Left lung (tissue), 10 donors: ENCODE data around the gene UBL4A. TPM values are rescaled to one million over a fixed set of nuclear protein-coding genes. Genes with fewer than 3 reads are reported as not detected.

ENCODE experiments used
- ATAC-seq: fragments of 200-7000 bp; cut with Tn5 transposase; one replicate; pipeline ENCODE4 v1.9.1; 2020; ENCODE audit warnings: moderate library complexity
- DNase-seq, 4 donors: peaks; one replicate each; pipeline ENCODE4 v3.0.0-alpha.2; 2013 to 2020
- H3K27ac ChIP-seq, 2 donors: fragments of 200-600 bp; sonication (generic) in 1 of 2; one replicate each; pipeline versions ENCODE4 v1.5.0 to v1.8.0; 2020 to 2021
- H3K27me3 ChIP-seq, 2 donors: fragments of 200-600 bp; sonication (generic) in 1 of 2; one replicate each; pipeline versions ENCODE4 v1.5.0 to v1.8.0; 2020 to 2021
- H3K36me3 ChIP-seq, 2 donors: fragments of 200-600 bp; sonication (generic) in 1 of 2; one replicate each; pipeline versions ENCODE4 v1.5.0 to v1.8.0; 2020 to 2021
- H3K4me1 ChIP-seq, 2 donors: fragments of 200-600 bp; one replicate each; pipeline ENCODE4 v1.8.0; 2021
- H3K4me3 ChIP-seq, 2 donors: fragments of 200-600 bp; sonication (generic) in 1 of 2; one replicate each; pipeline versions ENCODE4 v1.5.0 to v1.8.0; 2020 to 2021; ENCODE audit warnings: mild to moderate bottlenecking in 1 of 2
- H3K9me3 ChIP-seq, 2 donors: fragments of 200-600 bp; sonication (generic) in 1 of 2; one replicate each; pipeline versions ENCODE4 v1.5.0 to v1.8.0; 2020 to 2021
- intact Hi-C, 2 donors: fragments of 100-400 bp; cut with DNase I; formaldehyde crosslinking; loops; one replicate each; pipeline versions ENCODE4 v1.11.2 to v1.14.2; 2022
- polyA plus RNA-seq, 6 donors: library from polyadenylated mRNA; unstranded; fragments of 120-200 nt; gene quantifications; one replicate each; pipeline ENCODE4 v1.2.1, GENCODE V29; 2013; ENCODE audit not compliant: insufficient read length in 6 of 6
- total RNA-seq, 2 donors: library from RNA; stranded (reverse); fragmentation: NEBNext Ultra II Directional; extraction: Animal tissue kit (Norgen Biotek cat#: 25700); gene quantifications; one replicate each; pipeline ENCODE4 v1.2.1, GENCODE V29; 2021
- TF ChIP-seq, protein P1 (sequence below), 2 donors: fragments of 200-600 bp; sonication (generic) in 1 of 2; IDR thresholded peaks; one replicate each; pipeline versions ENCODE4 v1.5.0 to v1.8.0; 2021; ENCODE audit warnings: antibody characterized with exemption in 2 of 2
- donor health status: DM: no; HTN: yes; CAD: no.
- donor health status: DM: no; HTN: no; CAD: no.

UBL4A gene
- total and polyA plus RNA-seq, 8 donors = 24.7 to 37.9 (median 29.1) TPM

- H3K4me3 ChIP-seq = peak within 1 kb of the TSS; percentile 48 to 59
- TF ChIP-seq, protein P1, sequence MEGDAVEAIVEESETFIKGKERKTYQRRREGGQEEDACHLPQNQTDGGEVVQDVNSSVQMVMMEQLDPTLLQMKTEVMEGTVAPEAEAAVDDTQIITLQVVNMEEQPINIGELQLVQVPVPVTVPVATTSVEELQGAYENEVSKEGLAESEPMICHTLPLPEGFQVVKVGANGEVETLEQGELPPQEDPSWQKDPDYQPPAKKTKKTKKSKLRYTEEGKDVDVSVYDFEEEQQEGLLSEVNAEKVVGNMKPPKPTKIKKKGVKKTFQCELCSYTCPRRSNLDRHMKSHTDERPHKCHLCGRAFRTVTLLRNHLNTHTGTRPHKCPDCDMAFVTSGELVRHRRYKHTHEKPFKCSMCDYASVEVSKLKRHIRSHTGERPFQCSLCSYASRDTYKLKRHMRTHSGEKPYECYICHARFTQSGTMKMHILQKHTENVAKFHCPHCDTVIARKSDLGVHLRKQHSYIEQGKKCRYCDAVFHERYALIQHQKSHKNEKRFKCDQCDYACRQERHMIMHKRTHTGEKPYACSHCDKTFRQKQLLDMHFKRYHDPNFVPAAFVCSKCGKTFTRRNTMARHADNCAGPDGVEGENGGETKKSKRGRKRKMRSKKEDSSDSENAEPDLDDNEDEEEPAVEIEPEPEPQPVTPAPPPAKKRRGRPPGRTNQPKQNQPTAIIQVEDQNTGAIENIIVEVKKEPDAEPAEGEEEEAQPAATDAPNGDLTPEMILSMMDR (IDR thresholded peaks at IDR 0.05) = no peak
- peak within 1 kb of the TSS; percentile 86 to 91 for H3K27ac ChIP-seq
- H3K4me1 ChIP-seq = peaks cover 0 to 5% of the 10 kb centered on the region in 2 donors
- H3K9me3 ChIP-seq = no peaks in the 10 kb centered on the region
- DNase-seq (peak in 3 of 4 donors; percentile 94 to 96 (median 96)), ATAC-seq (peak; percentile 96)
- intact Hi-C loops = no loop called here
- H3K36me3 ChIP-seq = no peaks in the 10 kb centered on the region
- no peaks in the 10 kb centered on the region for H3K27me3 ChIP-seq
Measured at GRCh38 chrX:154515966-154516655, 29.7 kb upstream of the UBL4A start, which contains the start of gene FAM3A. Gene FAM3A (minus strand): TSS chrX:154516232. CDS start chrX:154515772, 460 bp downstream.

DNA sequence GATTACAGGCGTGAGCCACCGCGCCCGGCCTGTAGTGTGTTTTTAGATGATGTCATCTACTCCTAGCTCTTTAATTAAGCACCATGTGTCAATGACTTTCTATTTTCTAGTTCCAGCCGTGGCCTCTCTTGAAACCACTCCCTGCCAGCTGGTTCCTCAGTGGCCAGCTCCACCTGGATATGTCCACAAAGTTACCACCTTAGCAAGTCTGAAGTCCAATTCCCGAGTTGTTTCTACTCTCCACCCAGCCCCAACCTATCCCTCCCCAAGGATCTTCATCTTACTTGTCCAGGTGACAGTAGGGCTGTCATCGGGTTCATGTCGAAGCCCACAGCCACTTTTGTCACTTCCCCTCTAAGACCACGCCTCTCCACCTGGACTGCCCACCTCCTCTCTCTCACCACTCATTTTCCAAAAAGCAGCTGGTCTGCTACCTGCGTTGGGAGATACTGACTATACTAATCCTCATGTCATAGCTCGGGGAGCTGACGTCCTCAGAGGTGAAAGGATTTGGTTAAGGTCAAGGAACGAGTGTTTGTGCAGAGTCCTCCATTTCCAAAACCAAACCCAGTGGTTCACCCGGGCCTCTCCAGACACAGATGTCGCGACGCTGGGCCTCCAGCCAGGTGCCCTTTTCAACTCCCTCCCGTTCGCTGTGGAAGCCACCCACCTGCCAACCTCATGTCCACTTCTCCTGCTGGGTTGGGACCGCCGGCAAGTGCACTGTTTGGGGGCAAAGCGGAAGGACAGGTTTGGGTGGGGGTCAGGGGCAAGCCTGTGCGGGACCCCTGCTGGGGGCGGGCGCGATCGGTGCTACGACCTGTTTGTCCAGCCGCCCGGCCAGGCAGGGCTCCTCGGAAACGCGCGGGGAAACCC lies 28.9 kb upstream of the UBL4A start:
- intact Hi-C loops = no loop called here
- no peaks in the 10 kb centered on the region for H3K27me3 ChIP-seq
- peaks cover 0 to 5% of the 10 kb centered on the region in 2 donors for H3K4me1 ChIP-seq
- DNase-seq (peak in 1 of 4 donors; percentile 43), ATAC-seq (peak; percentile 5)
- peak overlapping the region; percentile 48 to 59 for H3K4me3 ChIP-seq
- no peaks in the 10 kb centered on the region for H3K9me3 ChIP-seq
- H3K36me3 ChIP-seq = no peaks in the 10 kb centered on the region
- TF ChIP-seq, protein P1 (IDR thresholded peaks at IDR 0.05) = no peak
- peak overlapping the region; percentile 86 to 91 for H3K27ac ChIP-seq

DNA sequence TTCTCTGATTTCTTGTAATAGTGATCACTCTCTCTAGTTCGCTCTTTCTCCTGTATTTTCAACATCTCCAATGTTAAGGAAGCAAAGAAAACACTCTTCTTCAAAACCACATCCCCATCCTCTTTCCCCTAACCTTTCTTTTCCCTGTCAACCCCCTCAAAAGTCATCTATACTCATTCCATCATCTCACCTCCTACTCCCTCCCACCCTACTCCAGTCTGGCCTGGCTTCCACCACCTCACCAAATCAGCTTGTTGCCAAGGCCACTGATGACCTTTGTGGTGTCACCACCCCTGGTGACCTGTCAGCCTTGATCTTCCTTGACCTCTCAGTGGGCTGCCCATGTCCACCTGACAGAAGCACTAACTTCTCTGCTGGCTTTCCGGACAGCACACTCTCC lies 27.3 kb upstream of the UBL4A start:
- DNase-seq = no peak
- no peaks in the 10 kb centered on the region for H3K27me3 ChIP-seq
- no peaks in the 10 kb centered on the region for H3K9me3 ChIP-seq
- intact Hi-C loops = no loop called here
- TF ChIP-seq, protein P1 (IDR thresholded peaks at IDR 0.05) = no peak
- ATAC-seq = no peak
- H3K36me3 ChIP-seq = no peaks in the 10 kb centered on the region
- H3K27ac ChIP-seq = no peak overlapping the region
- H3K4me3 ChIP-seq = no peak overlapping the region
- H3K4me1 ChIP-seq = peaks cover 0 to 5% of the 10 kb centered on the region in 2 donors

DNA sequence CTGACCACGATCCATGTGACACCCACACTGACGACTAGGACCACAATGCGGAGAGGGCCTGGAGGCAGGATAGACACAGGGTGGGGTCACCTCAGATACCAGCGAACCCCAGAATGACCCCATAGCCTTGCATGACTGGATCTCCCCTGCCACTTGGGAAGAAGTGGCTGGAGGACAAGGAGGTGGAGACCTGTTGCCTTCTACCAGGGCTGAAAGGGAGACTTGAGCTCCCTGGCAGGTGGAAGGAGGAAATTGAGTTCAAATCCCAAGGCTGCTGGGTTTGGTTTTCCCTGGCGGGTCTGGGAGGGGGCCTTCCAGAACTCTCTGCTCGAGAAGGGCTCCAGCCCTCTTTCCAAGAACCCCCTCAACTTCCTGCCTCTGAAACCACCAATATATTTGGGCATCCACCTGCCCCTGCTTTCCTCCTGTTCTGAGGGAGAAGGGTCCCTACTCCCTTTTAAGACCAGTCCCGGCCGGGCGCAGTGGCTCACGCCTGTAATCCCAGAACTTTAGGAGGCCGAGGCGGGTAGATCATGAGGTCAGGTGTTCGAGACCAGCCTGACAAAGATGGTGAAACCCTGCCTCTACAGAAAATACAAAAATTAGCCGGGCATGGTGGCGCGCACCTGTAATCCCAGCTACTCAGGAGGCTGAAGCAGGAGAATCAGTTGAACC lies 26.6 kb upstream of the UBL4A start:
- Histone ChIP-seq H3K27ac (no peak overlapping the region), H3K4me3 (no peak overlapping the region), H3K9me3 (no peaks in the 10 kb centered on the region), H3K36me3 (peaks cover 0 to 2% of the 10 kb centered on the region in 2 donors), H3K4me1 (peaks cover 0 to 5% of the 10 kb centered on the region in 2 donors), H3K27me3 (no peaks in the 10 kb centered on the region)
- DNase-seq (no peak), ATAC-seq (no peak)
- intact Hi-C loops = no loop called here
- TF ChIP-seq, protein P1 (IDR thresholded peaks at IDR 0.05) = no peak
